Mesothelial cell of epicardium (in vitro differentiated cells): Measurements from ENCODE around the gene GNAZ. TPM values are rescaled to one million over a fixed set of nuclear protein-coding genes. Genes with fewer than 3 reads are reported as not detected.

Experiments
- DNase-seq, 2 experiments: peaks; one replicate each; pipeline ENCODE4 v3.0.0; 2021; ENCODE audit warnings: low spot score in 2 of 2; ENCODE audit not compliant: unreplicated experiment in 2 of 2
- H3K27ac Mint-ChIP-seq: 2 replicates; pipeline ENCODE4 v1.8.0; 2021; ENCODE audit warnings: mixed read lengths
- H3K27me3 Mint-ChIP-seq: 2 replicates; pipeline ENCODE4 v1.8.0; 2021; ENCODE audit warnings: low read depth, mixed read lengths
- H3K36me3 Mint-ChIP-seq: 2 replicates; pipeline ENCODE4 v1.8.0; 2021; ENCODE audit warnings: mixed read lengths
- H3K4me1 Mint-ChIP-seq: 2 replicates; pipeline ENCODE4 v1.8.0; 2021; ENCODE audit warnings: mixed read lengths
- H3K4me3 Mint-ChIP-seq: 2 replicates; pipeline ENCODE4 v1.8.0; 2021; ENCODE audit warnings: mild to moderate bottlenecking, moderate library complexity, mixed read lengths
- H3K9me3 Mint-ChIP-seq: 2 replicates; pipeline ENCODE4 v1.8.0; 2021; ENCODE audit warnings: mixed read lengths
- total RNA-seq: library from RNA; stranded (reverse); gene quantifications from 3 replicates; pipeline ENCODE4 v1.2.1, GENCODE V29; 2021
- TF ChIP-seq, protein P1 (sequence below): fragments of 200-600 bp; sonication (generic); IDR thresholded peaks from one replicate; pipeline ENCODE4 v1.5.0; 2021; ENCODE audit warnings: antibody characterized with exemption; ENCODE audit not compliant: unreplicated experiment

The GNAZ gene
- total RNA-seq, 1 donor from 2014 or later: 6.5 TPM

DNA sequence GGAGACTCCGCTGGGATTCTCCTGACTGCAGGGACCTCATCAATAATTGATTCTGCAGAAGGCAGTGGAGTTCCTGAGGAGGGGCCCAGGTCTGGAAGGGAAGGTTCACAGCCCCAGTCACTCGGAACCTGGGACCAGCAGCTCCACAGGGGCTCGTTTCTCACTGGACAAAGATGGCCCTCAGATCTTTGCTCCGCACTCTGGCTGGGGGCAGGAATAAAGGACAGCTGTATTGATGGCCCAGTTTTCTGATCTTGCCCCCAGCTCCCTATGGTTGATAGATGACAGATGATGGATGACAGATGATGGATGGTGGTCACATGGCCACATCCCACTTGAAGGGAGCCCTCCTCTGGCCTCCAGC, 98.7 kb downstream of the GNAZ start:
- Mint-ChIP-seq H3K27ac (no peak overlapping the region), H3K4me3 (no peak overlapping the region), H3K9me3 (no peaks in the 10 kb centered on the region), H3K36me3 (no peaks in the 10 kb centered on the region), H3K4me1 (peaks cover 1% of the 10 kb centered on the region), H3K27me3 (no peaks in the 10 kb centered on the region)
- TF ChIP-seq, protein P1, sequence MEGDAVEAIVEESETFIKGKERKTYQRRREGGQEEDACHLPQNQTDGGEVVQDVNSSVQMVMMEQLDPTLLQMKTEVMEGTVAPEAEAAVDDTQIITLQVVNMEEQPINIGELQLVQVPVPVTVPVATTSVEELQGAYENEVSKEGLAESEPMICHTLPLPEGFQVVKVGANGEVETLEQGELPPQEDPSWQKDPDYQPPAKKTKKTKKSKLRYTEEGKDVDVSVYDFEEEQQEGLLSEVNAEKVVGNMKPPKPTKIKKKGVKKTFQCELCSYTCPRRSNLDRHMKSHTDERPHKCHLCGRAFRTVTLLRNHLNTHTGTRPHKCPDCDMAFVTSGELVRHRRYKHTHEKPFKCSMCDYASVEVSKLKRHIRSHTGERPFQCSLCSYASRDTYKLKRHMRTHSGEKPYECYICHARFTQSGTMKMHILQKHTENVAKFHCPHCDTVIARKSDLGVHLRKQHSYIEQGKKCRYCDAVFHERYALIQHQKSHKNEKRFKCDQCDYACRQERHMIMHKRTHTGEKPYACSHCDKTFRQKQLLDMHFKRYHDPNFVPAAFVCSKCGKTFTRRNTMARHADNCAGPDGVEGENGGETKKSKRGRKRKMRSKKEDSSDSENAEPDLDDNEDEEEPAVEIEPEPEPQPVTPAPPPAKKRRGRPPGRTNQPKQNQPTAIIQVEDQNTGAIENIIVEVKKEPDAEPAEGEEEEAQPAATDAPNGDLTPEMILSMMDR: no peak
- no peak for DNase-seq

Other genes starting within 250 kb of the GNAZ start
- not detected in 3 replicates for gene IGLL5, start 182.7 kb upstream of the GNAZ start, total RNA-seq
- 1.7 to 2.5 TPM (median 2.4 TPM) in 3 replicates for gene RSPH14, start 71.5 kb downstream of the GNAZ start, total RNA-seq
- gene RAB36, start 75.0 kb downstream of the GNAZ start, total RNA-seq: 6.3 to 6.4 TPM (median 6.4 TPM) in 3 replicates
- 69.6 to 74.6 TPM (median 72.4 TPM) in 3 replicates for gene BCR, start 110.0 kb downstream of the GNAZ start, total RNA-seq